SK-N-DZ (cell line): ENCODE data around the gene FAM110C.
"Not testable (repeated sequence)": the region's sequence is repeated elsewhere in the genome, so short reads cannot be mapped to it uniquely, and the experiment has no call there.

ENCODE experiments used
- DNase-seq: peaks from one replicate; pipeline ENCODE4 v3.0.0-alpha.2; 2015; ENCODE audit warnings: low spot score

The FAM110C gene

GRCh38 chr2:44748-45341 lies 1.5 kb downstream of the FAM110C start:
- no peak for DNase-seq

GRCh38 chr2:42788-43187 lies 3.5 kb downstream of the FAM110C start:
- DNase-seq: no peak

- no peak for DNase-seq
These were observed 5.8 kb downstream of the FAM110C start for GRCh38 chr2:40465-40864.

GRCh38 chr2:38155-38554 lies 8.2 kb downstream of the FAM110C start:
- no peak for DNase-seq

GRCh38 chr2:36318-36717 lies 10.0 kb downstream of the FAM110C start:
- no peak for DNase-seq

GRCh38 chr2:35852-36251 lies 10.5 kb downstream of the FAM110C start:
- DNase-seq: no peak

GRCh38 chr2:33620-34019 lies 12.7 kb downstream of the FAM110C start:
- no peak for DNase-seq

GRCh38 chr2:32068-32467 lies 14.2 kb downstream of the FAM110C start:
- DNase-seq: no peak

GRCh38 chr2:29253-29652 lies 17.1 kb downstream of the FAM110C start:
- no peak for DNase-seq

- DNase-seq: no peak
These were observed 17.8 kb downstream of the FAM110C start for GRCh38 chr2:28406-28975.

GRCh38 chr2:26891-27290 lies 19.4 kb downstream of the FAM110C start:
- no peak for DNase-seq

- DNase-seq: no peak
These were observed 20.8 kb downstream of the FAM110C start for GRCh38 chr2:25543-25942.

GRCh38 chr2:24591-24990 lies 21.7 kb downstream of the FAM110C start:
- not testable (repeated sequence) for DNase-seq

- no peak for DNase-seq
These were observed 22.2 kb downstream of the FAM110C start for GRCh38 chr2:24107-24506.

- DNase-seq: no peak
These were observed 23.0 kb downstream of the FAM110C start for GRCh38 chr2:23283-23682.

GRCh38 chr2:22244-22643 lies 24.1 kb downstream of the FAM110C start:
- DNase-seq: not testable (repeated sequence)

GRCh38 chr2:20259-20658 lies 26.0 kb downstream of the FAM110C start:
- DNase-seq: not testable (repeated sequence)

- no peak for DNase-seq
These were observed 26.8 kb downstream of the FAM110C start for GRCh38 chr2:19505-19904.

GRCh38 chr2:18402-19271 lies 27.7 kb downstream of the FAM110C start:
- no peak for DNase-seq

GRCh38 chr2:15916-16315 lies 30.4 kb downstream of the FAM110C start:
- DNase-seq: not testable (repeated sequence)

GRCh38 chr2:11248-11941 lies 34.9 kb downstream of the FAM110C start:
- DNase-seq: no peak

GRCh38 chr2:10222-10875 lies 36.0 kb downstream of the FAM110C start:
- no peak for DNase-seq
